A549 (cell line): ENCODE results near the gene PPP3CA. TPM values are rescaled to one million over a fixed set of nuclear protein-coding genes. Genes with fewer than 3 reads are reported as not detected.

Experiments used
- ATAC-seq, 2 experiments: fragments of 200-7000 bp in 1 of 2; fragments of >200 bp in 1 of 2; cut with Nextera tagmentation in 1 of 2; cut with Tn5 transposase in 1 of 2; 3 replicates each; pipeline versions ENCODE4 v1.8.0 to v1.9.1; 2018 to 2020; ENCODE audit warnings: mild to moderate bottlenecking in 1 of 2, moderate library complexity in 1 of 2
- CTCF ChIA-PET: fragments of 300-600 bp; sonication (Branson Sonifier 250); formaldehyde crosslinking; extraction: SDS; loops from one replicate; lab custom pipeline; 2021; ENCODE audit warnings: antibody characterized with exemption, inconsistent platforms; lab: Yijun Ruan, JAX
- POLR2A ChIA-PET: fragments of 350-600 bp; formaldehyde crosslinking; extraction: SDS; loops from one replicate; lab custom pipeline; 2021; ENCODE audit warnings: antibody characterized with exemption, inconsistent platforms; lab: Yijun Ruan, JAX
- DNase-seq, 2 experiments: peaks; one replicate each; pipeline versions ENCODE4 v3.0.0 to v3.0.0-alpha.2; 2011 to 2016; ENCODE audit warnings: low read depth in 1 of 2, low spot score in 1 of 2
- FAIRE-seq: peaks from 2 replicates; lab custom pipeline; 2011; peaks lifted over from hg19 to GRCh38; lab: Jason Lieb, UNC
- H3K27ac ChIP-seq, 2 experiments: fragments of >200 bp; sonication (Bioruptor Twin); formaldehyde crosslinking; 3 replicates each; pipeline ENCODE4 v1.5.1; 2016 to 2017
- H3K4me1 ChIP-seq: fragments of >200 bp; sonication (Bioruptor Twin); formaldehyde crosslinking; 3 replicates; pipeline ENCODE4 v1.6.1; 2016
- H3K4me2 ChIP-seq: fragments of >200 bp; sonication (Bioruptor Twin); formaldehyde crosslinking; 3 replicates; pipeline ENCODE4 v1.6.1; 2016
- H3K4me3 ChIP-seq: fragments of >200 bp; sonication (Bioruptor Twin); formaldehyde crosslinking; 3 replicates; pipeline ENCODE4 v1.5.1; 2016
- H3K9me3 ChIP-seq: fragments of >200 bp; sonication (Bioruptor Twin); formaldehyde crosslinking; 3 replicates; pipeline ENCODE4 v1.6.1; 2016
- ATOH8 ChIP-seq: fragments of 250-450 bp; sonication (Bioruptor Pico); IDR thresholded peaks from 2 replicates; pipeline ENCODE4 v1.5.0; 2020; ENCODE audit warnings: low read depth, mild to moderate bottlenecking, moderate library complexity
- CBX8 ChIP-seq: fragments of 200-600 bp; sonication (generic); IDR thresholded peaks from 2 replicates; pipeline ENCODE4 v1.6.1; 2016
- CEBPB ChIP-seq, 2 experiments: fragments of >200 bp in 1 of 2; sonication (Bioruptor Twin) in 1 of 2; formaldehyde crosslinking in 1 of 2; IDR thresholded peaks; 2 replicates each; pipeline ENCODE4 v1.6.1; 2012 to 2016
- GATA3 ChIP-seq: IDR thresholded peaks from 2 replicates; pipeline ENCODE4 v1.6.1; 2012; ENCODE audit warnings: borderline replicate concordance
- HOXB13 ChIP-seq: fragments of 250-450 bp; sonication (Bioruptor Pico); IDR thresholded peaks from 2 replicates; pipeline ENCODE4 v1.5.0; 2020; ENCODE audit warnings: low read depth, mild to moderate bottlenecking, moderate library complexity
- KDM5A ChIP-seq: fragments of 200-600 bp; sonication (generic); IDR thresholded peaks from 2 replicates; pipeline ENCODE4 v1.6.1; 2016; ENCODE audit warnings: antibody characterized with exemption, mild to moderate bottlenecking
- MAX ChIP-seq: IDR thresholded peaks from 2 replicates; pipeline ENCODE4 v1.6.1; 2012
- MYC ChIP-seq: IDR thresholded peaks from 2 replicates; pipeline ENCODE4 v1.6.1; 2012; ENCODE audit warnings: mild to moderate bottlenecking, inconsistent platforms, low read length, improper control_type of control experiment, borderline replicate concordance
- RAD21 ChIP-seq, 2 experiments: fragments of >200 bp in 1 of 2; sonication (Bioruptor Twin) in 1 of 2; formaldehyde crosslinking in 1 of 2; IDR thresholded peaks in 1 of 2; conservative IDR thresholded peaks in 1 of 2; 2 replicates in 1 of 2; 3 replicates in 1 of 2; pipeline ENCODE4 v1.6.1; 2012 to 2018; ENCODE audit warnings: inconsistent platforms in 1 of 2
- RCOR1 ChIP-seq: fragments of 150-350 bp; IDR thresholded peaks from 2 replicates; pipeline ENCODE4 v1.6.1; 2014; ENCODE audit warnings: antibody characterized with exemption, low read length, low read depth
- SMC3 ChIP-seq: fragments of >200 bp; sonication (Bioruptor Twin); formaldehyde crosslinking; IDR thresholded peaks from 3 replicates; pipeline ENCODE4 v1.6.1; 2018; ENCODE audit warnings: inconsistent platforms
- SREBF2 ChIP-seq: fragments of 450-650 bp; IDR thresholded peaks from 2 replicates; pipeline ENCODE4 v1.6.1; 2014; ENCODE audit warnings: mild to moderate bottlenecking, moderate library complexity
- WGBS: methylation state at CpG from one replicate; pipeline ENCODE4 v1.1.6; 2017; ENCODE audit errors: missing lambda C conversion rate; 5-methylcytosine and 5-hydroxymethylcytosine counted together
- polyA plus RNA-seq, 4 experiments: library from polyadenylated mRNA; depleted of rRNA in 3 of 4; stranded (reverse); fragments of >200 nt; fragmentation: RNase III in 1 of 4; extraction: RNeasy Plus Mini Kit Qiagen cat#74134 plus additional on column Dnase treatment in 1 of 4; gene quantifications; 2 replicates in 3 of 4; 3 replicates in 1 of 4; pipeline ENCODE4 v1.2.3, GENCODE V29; 2011 to 2017
- TF ChIP-seq, protein P1 (sequence below): fragments of 200-600 bp; sonication (generic); IDR thresholded peaks from 2 replicates; pipeline ENCODE4 v1.6.1; 2016; ENCODE audit warnings: antibody characterized with exemption, mild to moderate bottlenecking, moderate library complexity

PPP3CA gene
- polyA plus RNA-seq, 2 of the 4 experiments (the other 2 are of a cell fraction) = 21.4 to 42.4 TPM

GRCh38 chr4:101346351-101347266, 717 bp downstream of the PPP3CA start:
- H3K9me3 ChIP-seq = no peaks in the 10 kb centered on the region
- CTCF ChIA-PET = interaction anchor here (1.1 kb wide), 1 partner anchor 177 kb away, joined by 3 read pairs; no protein-coding TSS in a partner anchor
- H3K27ac ChIP-seq = peak overlapping the region; percentile 91 to 99
- FAIRE-seq = no peak
- 0 out of 3 replicates have a peak, but pooled peaks have one; percentile 10 for TF ChIP-seq SMC3
- 0 out of 2 replicates have a peak, but pooled peaks have one; percentile 6 for TF ChIP-seq KDM5A
- peak; percentile 50; the same call in 1 of the 2 replicates for TF ChIP-seq MAX
- TF ChIP-seq CBX8 = no peak
- TF ChIP-seq ATOH8 = no peak
- TF ChIP-seq MYC = no peak
- no peak for TF ChIP-seq HOXB13 (CRISPR knock-in tag)
- TF ChIP-seq GATA3 = no peak
- TF ChIP-seq CEBPB (IDR thresholded peaks at IDR 0.05) = peak; percentile 63 to 67
- DNase-seq = peak; percentile 13 to 47
- peak; percentile 12 to 23 for ATAC-seq
- WGBS = 1% methylated on average over 14 of the region's 93 CpGs
- peaks cover 50% of the 10 kb centered on the region for H3K4me1 ChIP-seq
- H3K4me3 ChIP-seq = peak overlapping the region; percentile 79
- peak overlapping the region; percentile 87 for H3K4me2 ChIP-seq
- POLR2A ChIA-PET = interaction anchor here (0.6 to 2.7 kb wide), 4 partner anchors 10 to 304 kb away, joined by 3 to 12 read pairs (median 8); no protein-coding TSS in a partner anchor

GRCh38 chr4:101345596-101346350, 1.6 kb downstream of the PPP3CA start:
- peak; percentile 1; a peak in 3 of 6 replicates for ATAC-seq
- WGBS = 3% methylated on average over 18 of the region's 45 CpGs
- FAIRE-seq = no peak
- H3K4me1 ChIP-seq = peaks cover 55% of the 10 kb centered on the region
- TF ChIP-seq SMC3 (0 out of 3 replicates have a peak, but pooled peaks have one; percentile 1), RCOR1 (no peak), GATA3 (peak; percentile 11; the same call in 1 of the 2 replicates), SREBF2 (no peak), RAD21 (conservative IDR thresholded peaks at IDR 0.05 in 1 of 2, IDR thresholded peaks at IDR 0.05 in 1 of 2) (0 out of 5 replicates have a peak, but pooled peaks of 1 of the 2 experiments have one; percentile 12), MAX (0 out of 2 replicates have a peak, but pooled peaks have one; percentile 23)
- TF ChIP-seq, protein P1, sequence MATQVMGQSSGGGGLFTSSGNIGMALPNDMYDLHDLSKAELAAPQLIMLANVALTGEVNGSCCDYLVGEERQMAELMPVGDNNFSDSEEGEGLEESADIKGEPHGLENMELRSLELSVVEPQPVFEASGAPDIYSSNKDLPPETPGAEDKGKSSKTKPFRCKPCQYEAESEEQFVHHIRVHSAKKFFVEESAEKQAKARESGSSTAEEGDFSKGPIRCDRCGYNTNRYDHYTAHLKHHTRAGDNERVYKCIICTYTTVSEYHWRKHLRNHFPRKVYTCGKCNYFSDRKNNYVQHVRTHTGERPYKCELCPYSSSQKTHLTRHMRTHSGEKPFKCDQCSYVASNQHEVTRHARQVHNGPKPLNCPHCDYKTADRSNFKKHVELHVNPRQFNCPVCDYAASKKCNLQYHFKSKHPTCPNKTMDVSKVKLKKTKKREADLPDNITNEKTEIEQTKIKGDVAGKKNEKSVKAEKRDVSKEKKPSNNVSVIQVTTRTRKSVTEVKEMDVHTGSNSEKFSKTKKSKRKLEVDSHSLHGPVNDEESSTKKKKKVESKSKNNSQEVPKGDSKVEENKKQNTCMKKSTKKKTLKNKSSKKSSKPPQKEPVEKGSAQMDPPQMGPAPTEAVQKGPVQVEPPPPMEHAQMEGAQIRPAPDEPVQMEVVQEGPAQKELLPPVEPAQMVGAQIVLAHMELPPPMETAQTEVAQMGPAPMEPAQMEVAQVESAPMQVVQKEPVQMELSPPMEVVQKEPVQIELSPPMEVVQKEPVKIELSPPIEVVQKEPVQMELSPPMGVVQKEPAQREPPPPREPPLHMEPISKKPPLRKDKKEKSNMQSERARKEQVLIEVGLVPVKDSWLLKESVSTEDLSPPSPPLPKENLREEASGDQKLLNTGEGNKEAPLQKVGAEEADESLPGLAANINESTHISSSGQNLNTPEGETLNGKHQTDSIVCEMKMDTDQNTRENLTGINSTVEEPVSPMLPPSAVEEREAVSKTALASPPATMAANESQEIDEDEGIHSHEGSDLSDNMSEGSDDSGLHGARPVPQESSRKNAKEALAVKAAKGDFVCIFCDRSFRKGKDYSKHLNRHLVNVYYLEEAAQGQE = no peak
- H3K27ac ChIP-seq = peak overlapping the region; percentile 91 to 99
- peak; percentile 11 to 44 for DNase-seq
- H3K4me2 ChIP-seq = peak overlapping the region; percentile 87
- ChIA-PET POLR2A (interaction anchor here (0.6 to 2.7 kb wide), 3 partner anchors 11 to 305 kb away, joined by 3 to 12 read pairs (median 10); no protein-coding TSS in a partner anchor), CTCF (no interaction called here)
- no peaks in the 10 kb centered on the region for H3K9me3 ChIP-seq
- peak overlapping the region; percentile 79 for H3K4me3 ChIP-seq
